GM19239 (cell line): ENCODE data around the gene CLIC2.
"Not testable (repeated sequence)": the region's sequence is repeated elsewhere in the genome, so short reads cannot be mapped to it uniquely, and the experiment has no call there.

ENCODE experiments used
- DNase-seq: peaks from one replicate; pipeline ENCODE4 v3.0.0; 2011; ENCODE audit warnings: low spot score; ENCODE audit not compliant: insufficient read length
- FAIRE-seq: peaks from 2 replicates; lab custom pipeline; 2011; peaks lifted over from hg19 to GRCh38; lab: Jason Lieb, UNC

CLIC2 gene

DNA sequence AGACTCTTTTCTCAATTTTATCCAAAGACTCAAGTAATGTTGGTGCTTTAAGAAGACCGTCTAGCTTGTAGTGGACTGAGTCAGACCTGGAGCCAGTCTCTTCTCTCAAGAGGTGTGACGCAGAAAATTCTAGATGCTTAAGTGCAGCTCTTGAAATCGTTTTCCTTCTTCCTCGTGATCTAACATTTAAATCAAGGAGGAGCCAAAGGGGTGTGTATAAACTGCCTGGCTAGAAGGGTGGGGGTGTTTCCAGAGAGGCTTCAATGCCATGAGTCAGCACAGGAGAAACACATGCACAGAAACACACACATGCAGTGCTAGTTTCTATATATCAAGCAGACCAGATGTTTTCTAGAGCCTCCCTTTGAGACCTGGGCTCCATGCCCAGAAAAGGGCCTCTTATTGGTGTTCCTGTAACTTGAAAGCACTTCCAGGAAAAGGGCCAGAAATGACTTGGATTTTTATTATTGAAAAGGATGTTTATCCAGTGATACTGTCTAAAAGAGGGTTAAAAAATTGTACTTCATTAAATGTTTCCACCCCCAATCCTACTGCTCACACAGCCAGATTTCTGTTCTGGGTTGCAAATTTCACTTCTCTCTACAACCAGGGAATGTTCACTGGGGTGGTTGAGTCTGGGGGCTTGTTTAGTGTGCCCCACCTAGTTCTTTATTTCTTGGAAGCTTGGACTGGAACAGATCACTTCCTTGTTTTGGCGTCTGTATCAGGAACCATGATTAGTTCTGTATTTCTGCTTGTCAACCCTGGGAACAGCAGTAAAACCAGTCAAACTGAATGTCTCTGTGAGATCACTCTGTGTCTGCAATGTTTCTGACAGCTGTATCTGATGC lies at the start of gene CLIC2:
Gene CLIC2 (minus strand): TSS at position 129 of the 851 bp plus-strand sequence. CDS start 187 bp downstream, outside the sequence.
- DNase-seq = no peak

DNA sequence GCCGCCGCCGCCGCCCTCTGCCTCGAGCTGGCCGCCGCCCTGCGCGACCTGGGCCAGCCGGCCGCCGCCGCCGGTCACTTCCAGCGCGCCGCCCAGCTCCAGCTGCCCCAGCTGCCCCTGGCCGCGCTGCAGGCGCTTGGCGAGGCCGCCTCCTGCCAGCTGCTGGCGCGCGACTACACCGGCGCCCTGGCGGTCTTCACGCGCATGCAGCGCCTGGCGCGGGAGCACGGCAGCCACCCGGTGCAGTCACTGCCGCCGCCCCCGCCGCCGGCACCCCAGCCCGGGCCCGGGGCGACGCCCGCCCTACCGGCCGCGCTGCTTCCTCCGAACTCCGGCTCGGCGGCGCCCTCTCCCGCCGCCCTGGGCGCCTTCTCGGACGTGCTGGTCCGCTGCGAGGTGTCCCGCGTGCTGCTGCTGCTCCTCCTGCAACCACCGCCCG lies 48.1 kb upstream of the CLIC2 start:
- not testable (repeated sequence) for DNase-seq, FAIRE-seq

More for the DNA sequence above, at the start of gene CLIC2:
- FAIRE-seq = no peak

DNA sequence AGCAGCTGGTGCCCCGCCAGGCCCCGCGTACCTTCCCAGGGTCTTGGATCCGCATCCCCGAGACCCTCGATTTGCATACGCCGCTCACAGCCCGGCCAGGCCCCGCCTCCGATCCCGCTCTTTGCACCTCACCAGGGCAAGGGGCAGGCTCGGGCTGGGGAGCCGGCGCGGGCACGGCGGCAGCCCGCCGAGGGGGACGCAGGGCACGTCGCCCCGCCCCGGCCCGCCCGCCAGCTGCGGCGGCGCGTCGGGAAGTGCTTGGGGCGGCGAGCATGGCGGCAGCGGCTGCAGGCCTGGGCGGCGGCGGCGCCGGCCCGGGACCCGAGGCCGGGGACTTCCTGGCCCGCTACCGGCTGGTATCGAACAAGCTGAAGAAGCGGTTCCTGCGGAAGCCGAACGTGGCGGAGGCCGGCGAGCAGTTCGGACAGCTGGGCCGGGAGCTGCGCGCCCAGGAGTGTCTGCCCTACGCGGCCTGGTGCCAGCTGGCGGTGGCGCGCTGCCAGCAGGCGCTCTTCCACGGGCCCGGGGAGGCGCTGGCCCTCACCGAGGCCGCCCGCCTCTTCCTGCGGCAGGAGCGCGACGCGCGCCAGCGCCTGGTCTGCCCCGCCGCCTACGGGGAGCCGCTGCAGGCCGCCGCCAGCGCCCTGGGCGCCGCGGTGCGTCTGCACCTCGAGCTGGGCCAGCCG lies 47.6 kb upstream of the CLIC2 start, which contains the start of gene F8A2:
Gene F8A2 (plus strand): TSS at position 253 of the 686 bp plus-strand sequence. CDS start 20 bp downstream, at position 273.
- not testable (repeated sequence) for FAIRE-seq

DNA sequence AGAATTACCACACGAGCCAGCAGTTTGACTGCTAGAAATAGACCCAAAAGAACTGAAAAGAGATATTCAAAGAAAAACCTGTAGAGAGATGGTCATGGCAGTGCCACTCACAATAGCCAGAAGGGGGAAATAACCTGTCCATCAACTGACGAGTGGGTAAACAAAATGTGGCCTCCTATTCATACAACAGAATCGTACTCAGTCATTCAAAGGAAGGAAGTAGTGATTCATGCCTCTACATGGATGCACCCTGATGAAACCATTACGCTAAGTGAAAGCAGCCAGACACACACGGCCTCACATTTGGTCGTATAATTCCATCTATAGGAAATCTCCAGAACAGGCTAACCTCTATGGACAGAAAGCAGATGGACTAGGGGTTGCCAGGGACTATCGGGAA lies 45.4 kb upstream of the CLIC2 start:
- FAIRE-seq, DNase-seq: not testable (repeated sequence)

More for the DNA sequence above, 47.6 kb upstream of the CLIC2 start, which contains the start of gene F8A2:
- DNase-seq = not testable (repeated sequence)

DNA sequence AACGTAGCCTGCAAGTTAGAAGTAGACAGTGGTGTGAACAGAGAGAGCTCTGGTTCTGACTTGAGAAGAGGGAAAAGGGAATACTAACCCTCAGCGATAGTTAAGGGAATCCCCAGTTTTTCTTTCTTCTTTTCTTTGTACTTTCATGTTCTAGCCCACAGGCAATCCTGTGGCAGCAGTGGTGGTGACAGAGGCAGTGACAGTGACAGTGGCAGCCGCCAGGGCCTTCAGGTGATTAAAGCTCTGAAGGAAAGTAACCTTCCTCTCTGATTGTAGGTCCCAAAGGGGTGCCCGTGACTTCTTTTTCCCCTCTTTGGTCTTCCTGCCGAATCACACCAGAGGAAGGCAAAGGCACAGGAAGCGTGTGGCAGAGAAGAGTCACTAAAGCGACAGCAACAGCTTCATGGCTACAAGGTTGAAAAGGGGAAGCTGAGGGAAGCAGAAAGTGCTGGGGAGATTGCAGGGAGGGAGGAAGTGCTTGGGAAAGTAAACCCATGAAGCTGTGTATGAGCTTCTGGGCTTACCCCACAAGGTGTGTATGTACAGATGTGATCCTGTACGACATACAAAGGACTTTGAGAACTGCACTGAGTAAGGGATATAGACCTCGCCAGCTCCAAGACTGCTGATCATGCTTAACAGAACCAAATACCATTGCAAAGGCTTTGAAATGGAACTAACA lies 39.5 kb upstream of the CLIC2 start:
- not testable (repeated sequence) for FAIRE-seq, DNase-seq

DNA sequence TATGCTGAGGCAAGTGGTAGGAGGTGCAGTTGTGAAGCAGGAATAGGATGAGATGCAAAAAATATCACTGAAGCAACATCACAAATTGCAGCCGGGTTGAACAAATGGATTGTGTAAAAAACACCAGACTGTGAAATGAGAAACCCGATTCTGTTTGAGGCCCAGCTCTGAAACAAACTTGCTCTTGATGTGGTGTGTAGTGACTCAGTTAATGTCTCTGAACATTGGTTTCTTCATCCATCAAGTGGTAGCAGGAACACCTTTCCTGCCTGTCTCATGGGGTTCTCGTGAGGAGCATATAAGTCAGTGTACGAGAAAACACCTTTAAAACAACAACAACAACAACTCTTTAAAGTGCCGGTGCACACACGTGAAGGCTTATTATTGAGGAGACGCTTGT lies 29.3 kb upstream of the CLIC2 start:
- FAIRE-seq, DNase-seq: not testable (repeated sequence)

DNA sequence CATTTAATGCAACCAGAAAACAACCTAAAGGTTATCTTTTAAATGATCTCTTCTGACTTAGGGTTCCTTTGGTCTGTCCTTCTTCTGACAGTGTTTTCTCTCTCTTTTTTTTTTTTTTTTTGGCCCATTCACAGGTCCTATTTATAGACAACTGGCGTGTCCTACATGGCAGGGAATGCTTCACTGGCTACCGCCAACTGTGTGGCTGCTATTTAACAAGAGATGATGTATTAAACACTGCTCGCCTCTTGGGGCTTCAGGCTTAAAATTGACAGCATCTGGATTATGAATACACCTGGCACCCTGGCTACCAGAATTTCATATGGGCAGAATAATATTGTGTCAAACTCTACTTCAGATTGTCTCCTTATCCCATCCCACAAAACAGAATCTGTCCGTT lies 15.0 kb upstream of the CLIC2 start:
- FAIRE-seq = peak; percentile 68
- DNase-seq = not testable (repeated sequence)

DNA sequence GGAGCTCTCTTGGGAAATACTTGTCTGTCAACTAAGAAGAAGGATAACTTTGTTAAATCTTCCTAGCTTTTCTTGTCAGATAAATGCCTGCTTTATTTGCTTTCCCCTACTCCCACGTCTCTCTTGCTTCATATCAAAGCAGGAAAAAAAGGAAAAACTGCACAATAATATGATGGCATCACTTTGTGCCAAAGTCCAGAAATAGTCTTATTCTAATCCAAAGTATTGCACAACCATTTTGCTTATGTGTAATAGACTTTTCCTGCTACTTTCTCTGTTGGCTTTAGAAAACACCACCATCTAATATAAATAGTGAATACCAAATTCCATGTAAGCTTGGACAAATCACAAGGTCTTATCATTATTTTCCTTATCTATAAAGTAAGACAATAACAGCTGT lies 11.3 kb upstream of the CLIC2 start:
- not testable (repeated sequence) for DNase-seq, FAIRE-seq

DNA sequence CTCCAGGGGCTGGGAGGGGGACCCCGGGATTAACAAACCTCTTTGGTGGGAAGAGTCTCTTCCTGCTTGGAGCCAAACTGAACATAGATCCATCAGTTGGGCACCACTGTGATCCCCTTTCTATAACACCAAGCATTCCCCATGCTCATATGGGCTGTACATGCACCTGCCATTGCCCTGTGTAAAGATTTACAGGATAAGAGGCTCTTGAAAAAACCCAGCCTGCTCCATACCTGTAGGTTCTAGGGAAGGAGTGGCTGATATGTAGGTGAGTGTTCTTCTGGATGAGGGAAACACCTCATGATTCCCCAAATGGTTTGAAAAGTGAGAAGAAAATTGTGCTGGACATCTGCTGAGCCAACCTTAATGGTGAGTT lies 911 bp upstream of the CLIC2 start:
- DNase-seq, FAIRE-seq: not testable (repeated sequence)

DNA sequence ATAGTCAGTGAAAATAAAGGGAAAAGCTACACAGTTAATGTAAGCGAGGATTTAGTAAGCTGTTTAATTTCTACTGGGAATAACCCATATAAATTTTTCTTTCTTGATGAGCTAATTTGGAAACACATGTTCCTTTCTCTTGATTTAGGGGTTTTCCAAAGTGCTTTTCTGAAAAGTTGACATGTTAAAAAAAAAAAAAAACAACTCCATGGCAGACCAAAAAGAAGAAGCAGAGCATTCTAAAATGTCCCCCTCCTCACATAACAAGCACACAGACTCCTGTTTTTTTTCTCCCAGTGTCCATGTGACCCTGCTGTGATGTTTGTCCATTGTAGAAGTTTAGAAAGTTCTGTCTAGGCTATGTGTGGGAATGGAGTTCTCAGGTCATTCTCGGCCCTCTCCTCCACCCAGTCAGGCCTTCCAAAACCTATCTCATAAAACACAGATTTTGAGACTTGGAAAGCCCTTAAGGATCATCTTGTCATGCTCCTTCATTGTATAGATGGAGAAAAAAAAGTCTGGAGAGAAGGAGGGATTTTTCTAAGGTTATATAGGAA lies 792 bp downstream of the CLIC2 start:
- peak; percentile 21 for FAIRE-seq
- DNase-seq = no peak

DNA sequence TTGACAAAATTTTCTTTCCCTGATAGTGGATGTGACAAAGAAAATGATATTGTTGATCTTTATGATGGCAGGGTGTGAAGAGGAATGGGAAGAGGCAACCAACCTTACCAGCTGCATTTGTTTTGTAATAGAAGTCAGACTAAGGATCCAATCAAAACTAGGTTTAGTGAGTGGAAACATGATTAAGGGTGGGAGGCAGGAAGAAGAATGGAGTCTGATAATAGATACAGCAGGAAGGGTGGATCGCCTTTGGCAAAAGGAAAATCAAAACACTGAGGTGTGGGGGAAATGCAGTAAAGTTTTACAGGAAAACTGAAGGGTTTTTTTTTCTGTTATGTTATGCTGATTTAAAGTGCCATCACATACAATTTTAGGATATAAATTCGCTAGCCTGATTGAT lies 3.4 kb downstream of the CLIC2 start:
- DNase-seq (no peak), FAIRE-seq (no peak)

DNA sequence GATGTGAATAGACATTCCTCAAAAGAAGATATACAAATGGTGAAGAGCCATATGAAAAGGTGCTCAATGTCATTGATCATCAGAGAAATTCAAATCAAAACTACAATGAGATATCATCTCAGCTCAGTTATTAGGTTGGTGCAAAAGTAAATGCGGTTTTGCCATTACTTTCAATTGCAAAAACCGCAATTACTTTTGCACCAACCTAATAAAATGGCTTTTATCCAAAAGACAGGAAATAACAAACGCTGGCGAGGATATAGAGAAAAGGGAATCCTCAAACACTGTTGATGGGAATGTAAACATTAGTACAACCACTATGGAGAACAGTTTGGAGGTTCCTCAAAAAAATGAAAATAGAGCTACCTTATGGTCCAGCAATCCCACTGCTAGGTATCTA lies 5.1 kb downstream of the CLIC2 start:
- FAIRE-seq = no peak

DNA sequence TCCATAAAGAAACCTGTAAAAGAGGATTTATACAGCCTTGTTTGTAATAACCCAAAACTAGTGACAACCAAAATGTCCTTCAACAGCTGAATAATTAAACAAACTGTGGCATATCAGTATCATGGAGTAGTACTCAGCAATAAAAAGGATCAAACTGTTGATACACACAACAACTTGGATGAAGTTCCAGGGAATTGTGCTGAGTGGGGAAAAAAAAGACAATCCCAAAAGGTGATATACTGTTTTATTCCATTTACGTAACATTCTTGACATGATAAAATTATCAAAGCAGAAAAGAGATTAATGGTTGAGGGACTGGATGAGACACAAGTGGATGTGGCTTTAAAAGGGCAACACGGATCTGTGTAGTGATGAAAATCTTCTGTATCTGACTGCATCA lies 7.8 kb downstream of the CLIC2 start:
- FAIRE-seq (no peak), DNase-seq (no peak)

More for the DNA sequence above, 5.1 kb downstream of the CLIC2 start:
- DNase-seq = no peak

DNA sequence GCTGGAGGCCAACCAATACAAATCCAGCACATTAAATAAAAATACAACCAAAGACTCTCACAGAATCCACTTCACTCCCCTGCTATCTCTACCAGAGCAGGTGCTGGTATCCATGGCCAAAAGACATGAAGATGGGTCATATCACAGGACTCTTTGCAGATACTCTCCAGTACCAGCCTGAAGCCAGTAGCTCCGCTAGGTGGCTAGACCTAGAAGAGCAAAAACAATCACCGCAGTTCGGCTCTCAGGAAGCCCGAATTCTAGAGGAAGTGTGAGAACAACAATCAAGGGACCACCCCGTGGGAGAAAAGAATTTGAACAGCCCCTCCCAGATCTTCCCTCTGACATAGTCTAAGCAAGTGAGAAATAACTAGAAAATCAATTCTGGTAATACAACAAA lies 20.2 kb downstream of the CLIC2 start:
- FAIRE-seq (no peak), DNase-seq (no peak)

DNA sequence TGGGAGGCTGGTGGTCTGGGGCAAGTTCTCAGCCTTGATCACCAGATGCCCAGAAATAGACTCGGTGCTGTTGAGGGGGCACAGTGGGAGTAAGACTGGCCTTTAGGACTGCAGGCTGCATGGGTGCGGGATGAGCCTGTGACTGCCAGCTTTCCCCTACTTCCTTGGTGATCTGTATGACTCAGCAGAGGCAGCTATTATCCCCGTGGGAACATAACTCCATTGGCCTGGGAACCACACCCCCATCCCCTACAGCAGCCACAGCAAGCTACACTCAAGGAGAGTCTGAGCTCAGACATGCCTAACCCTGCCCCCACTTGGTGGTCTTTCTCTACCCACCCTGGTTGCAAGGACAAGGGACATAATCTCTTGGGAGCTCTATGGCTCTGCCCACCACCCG lies 20.6 kb downstream of the CLIC2 start:
- no peak for DNase-seq
- no peak for FAIRE-seq

DNA sequence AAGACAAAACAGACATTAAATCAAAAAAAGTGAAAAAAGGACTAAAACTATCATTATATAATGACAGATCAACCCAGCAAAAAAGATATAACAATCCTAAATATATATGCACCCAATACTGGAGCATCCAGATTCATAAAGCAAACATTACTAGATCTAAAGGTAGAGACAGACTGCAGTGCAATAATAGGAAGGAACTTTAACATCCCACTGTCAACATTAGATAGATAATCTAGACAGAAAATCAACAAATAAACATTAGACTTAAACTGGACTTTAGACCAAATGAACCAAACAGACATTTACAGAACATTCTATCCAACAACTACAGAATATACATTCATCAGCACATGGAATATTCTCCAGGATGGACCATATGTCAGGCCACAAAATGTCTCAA lies 40.6 kb downstream of the CLIC2 start:
- FAIRE-seq = no peak
- DNase-seq = no peak

DNA sequence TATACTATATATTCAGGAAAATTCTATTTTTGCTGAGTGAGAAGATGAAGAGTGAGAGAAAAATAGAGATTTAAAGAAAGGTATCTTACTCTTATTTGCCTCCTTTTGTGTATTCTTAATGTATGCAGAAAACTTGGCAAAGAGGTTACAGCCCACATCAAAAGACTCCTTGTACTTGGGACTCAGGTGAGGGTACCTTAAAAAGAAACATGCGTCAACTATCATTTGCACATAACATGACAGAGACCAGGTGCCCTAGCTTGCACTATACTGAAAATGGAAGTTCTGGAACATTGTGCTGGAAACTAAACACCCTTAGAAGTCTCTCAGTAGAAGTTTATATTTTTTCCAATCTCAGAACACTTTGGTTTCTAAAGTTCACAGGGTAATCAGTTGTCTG lies 54.5 kb downstream of the CLIC2 start:
- FAIRE-seq (no peak), DNase-seq (no peak)

DNA sequence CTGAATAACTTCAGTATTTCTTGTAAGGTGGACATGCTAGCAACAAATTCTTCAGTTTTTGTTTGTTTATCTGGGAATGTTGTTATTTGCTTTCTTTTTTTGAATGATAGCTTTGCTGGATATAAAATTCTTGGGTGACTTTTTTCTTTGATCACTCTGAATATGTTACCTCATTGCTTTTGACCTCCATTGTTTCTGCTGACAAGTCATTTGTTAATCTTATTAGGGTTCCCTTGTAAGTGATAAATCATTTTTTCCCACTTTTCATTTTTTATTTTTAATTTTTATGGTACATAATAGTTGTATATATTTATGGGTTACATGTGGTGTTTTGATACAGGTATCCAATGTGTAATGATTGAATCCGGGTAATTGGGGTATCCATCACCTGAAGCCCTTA lies 63.4 kb downstream of the CLIC2 start:
- FAIRE-seq = no peak

DNA sequence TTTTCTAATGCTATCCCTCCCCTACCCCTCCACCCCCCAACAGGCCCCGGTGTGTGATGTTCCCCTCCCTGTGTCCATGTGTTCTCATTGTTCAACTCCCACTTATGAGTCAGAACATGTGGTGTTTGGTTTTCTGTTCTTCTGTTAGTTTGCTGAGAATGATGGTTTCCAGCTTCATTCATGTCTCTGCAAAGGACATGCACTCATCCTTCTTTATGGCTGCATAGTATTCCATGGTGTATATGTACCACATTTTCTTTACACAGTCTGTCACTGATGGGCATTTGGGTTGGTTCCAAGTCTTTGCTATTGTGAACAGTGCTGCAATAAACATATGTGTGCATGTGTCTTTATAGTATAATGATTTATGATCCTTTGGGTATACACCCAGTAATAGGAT lies 66.4 kb downstream of the CLIC2 start:
- not testable (repeated sequence) for FAIRE-seq, DNase-seq

More for the DNA sequence above, 63.4 kb downstream of the CLIC2 start:
- DNase-seq = no peak

DNA sequence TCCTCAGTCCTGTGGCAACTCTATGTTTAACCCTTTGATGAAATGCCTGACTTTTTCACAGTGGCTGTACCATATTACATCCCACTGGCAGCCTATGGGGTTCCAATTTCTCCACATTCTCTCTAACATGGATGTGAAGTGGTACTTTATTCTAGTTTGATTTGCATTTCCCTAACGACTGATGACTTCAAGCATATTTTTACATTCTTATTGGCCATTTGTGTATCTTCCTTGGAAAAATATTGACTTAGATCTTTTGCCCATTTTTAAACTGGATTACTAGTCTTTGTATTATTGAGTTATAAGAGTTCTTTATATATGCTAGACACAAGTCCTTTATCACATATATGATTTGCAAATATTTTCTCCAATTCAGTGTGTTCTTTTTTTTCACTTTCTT lies 68.0 kb downstream of the CLIC2 start:
- FAIRE-seq (no peak), DNase-seq (no peak)
